T-helper 17 cell (primary cell): Measurements from ENCODE around the gene RIN3. TPM values are rescaled to one million over a fixed set of nuclear protein-coding genes. Genes with fewer than 3 reads are reported as not detected.
A peak's percentile ranks its signal among the peaks of the same experiment; 100 is the strongest.
"Not testable (repeated sequence)": the region's sequence is repeated elsewhere in the genome, so short reads cannot be mapped to it uniquely, and the experiment has no call there.

Source experiments
- ATAC-seq: fragments of 150-1000 bp; cut with Tn5 transposase; 2 replicates; pipeline ENCODE4 v1.10.0; 2021; ENCODE audit warnings: mild to moderate bottlenecking, moderate library complexity
- DNase-seq, 3 donors: peaks; one replicate each; pipeline versions ENCODE4 v3.0.0 to v3.0.0-alpha.2; 2020 to 2021
- H3K9me3 ChIP-seq: one replicate; pipeline ENCODE4 v1.7.0; 2013; ENCODE audit warnings: low read length, mild to moderate bottlenecking; ENCODE audit not compliant: control insufficient read depth, poor library complexity, severe bottlenecking
- H3K27ac Mint-ChIP-seq: one replicate; pipeline ENCODE4 v1.8.0; 2022; ENCODE audit warnings: mild to moderate bottlenecking, moderate library complexity, mixed read lengths
- H3K27me3 Mint-ChIP-seq: one replicate; pipeline ENCODE4 v1.8.0; 2022; ENCODE audit warnings: mixed read lengths
- H3K36me3 Mint-ChIP-seq: one replicate; pipeline ENCODE4 v1.8.0; 2022; ENCODE audit warnings: low read depth, mixed read lengths
- H3K4me1 Mint-ChIP-seq: one replicate; pipeline ENCODE4 v1.8.0; 2022; ENCODE audit warnings: mild to moderate bottlenecking, mixed read lengths
- H3K4me3 Mint-ChIP-seq: one replicate; pipeline ENCODE4 v1.8.0; 2022; ENCODE audit warnings: mild to moderate bottlenecking, moderate library complexity, mixed read lengths
- total RNA-seq, 4 donors: library from RNA in 2 of 4; stranded (reverse) in 2 of 4; gene quantifications; one replicate each; pipeline ENCODE4 v1.2.3 and lab custom pipeline; 2022 to 2026

RIN3 gene
- total RNA-seq, 2 donors from 2014 or later, result 49.3 to 70.0 TPM

- ATAC-seq, result no peak
- no peaks in the 10 kb centered on the region for H3K9me3 ChIP-seq
- no peak for DNase-seq
- Mint-ChIP-seq H3K27ac (peak overlapping the region; percentile 87), H3K4me3 (peak overlapping the region; percentile 63), H3K36me3 (no peaks in the 10 kb centered on the region), H3K27me3 (no peaks in the 10 kb centered on the region), H3K4me1 (peaks cover 23% of the 10 kb centered on the region)
These were observed 21.5 kb downstream of the RIN3 start for GRCh38 chr14:92534932-92535643.

GRCh38 chr14:92536231-92536630, 22.6 kb downstream of the RIN3 start:
- not testable (repeated sequence) for H3K36me3 Mint-ChIP-seq, ATAC-seq, H3K9me3 ChIP-seq, DNase-seq, H3K27ac Mint-ChIP-seq, H3K27me3 Mint-ChIP-seq, H3K4me3 Mint-ChIP-seq
- H3K4me1 Mint-ChIP-seq, result peaks cover 22% of the 10 kb centered on the region

- peaks cover 18% of the 10 kb centered on the region for H3K4me1 Mint-ChIP-seq
- no peaks in the 10 kb centered on the region for H3K36me3 Mint-ChIP-seq
- DNase-seq, result no peak
- no peaks in the 10 kb centered on the region for H3K9me3 ChIP-seq
- H3K27me3 Mint-ChIP-seq, result no peaks in the 10 kb centered on the region
- no peak overlapping the region for H3K4me3 Mint-ChIP-seq
- ATAC-seq, result no peak
- no peak overlapping the region for H3K27ac Mint-ChIP-seq
These were observed 24.9 kb downstream of the RIN3 start for GRCh38 chr14:92538412-92538985.

- ATAC-seq, result no peak
These were observed 25.8 kb downstream of the RIN3 start for GRCh38 chr14:92539419-92539818.

GRCh38 chr14:92539875-92540274, 26.3 kb downstream of the RIN3 start:
- ATAC-seq (no peak), DNase-seq (no peak)
- no peaks in the 10 kb centered on the region for H3K9me3 ChIP-seq
- Mint-ChIP-seq H3K4me3 (no peak overlapping the region), H3K27ac (no peak overlapping the region), H3K4me1 (peaks cover 15% of the 10 kb centered on the region), H3K27me3 (no peaks in the 10 kb centered on the region), H3K36me3 (no peaks in the 10 kb centered on the region)

More at GRCh38 chr14:92539419-92539818, 25.8 kb downstream of the RIN3 start:
- Mint-ChIP-seq H3K27me3 (no peaks in the 10 kb centered on the region), H3K4me1 (peaks cover 16% of the 10 kb centered on the region), H3K36me3 (no peaks in the 10 kb centered on the region), H3K4me3 (no peak overlapping the region), H3K27ac (no peak overlapping the region)
- DNase-seq, result no peak
- no peaks in the 10 kb centered on the region for H3K9me3 ChIP-seq

- Mint-ChIP-seq H3K27ac (no peak overlapping the region), H3K4me1 (peaks cover 9% of the 10 kb centered on the region), H3K4me3 (no peak overlapping the region), H3K36me3 (no peaks in the 10 kb centered on the region), H3K27me3 (no peaks in the 10 kb centered on the region)
- ATAC-seq (no peak), DNase-seq (no peak)
- no peaks in the 10 kb centered on the region for H3K9me3 ChIP-seq
These were observed 27.0 kb downstream of the RIN3 start for GRCh38 chr14:92540472-92541048.

GRCh38 chr14:92542766-92543554, 29.4 kb downstream of the RIN3 start:
- no peak for ATAC-seq
- H3K27ac Mint-ChIP-seq, result no peak overlapping the region
- no peaks in the 10 kb centered on the region for H3K27me3 Mint-ChIP-seq
- no peak for DNase-seq
- no peaks in the 10 kb centered on the region for H3K9me3 ChIP-seq
- peaks cover 4% of the 10 kb centered on the region for H3K4me1 Mint-ChIP-seq
- no peaks in the 10 kb centered on the region for H3K36me3 Mint-ChIP-seq
- H3K4me3 Mint-ChIP-seq, result no peak overlapping the region

GRCh38 chr14:92544051-92544720, 30.6 kb downstream of the RIN3 start:
- DNase-seq (no peak), ATAC-seq (no peak)
- peaks cover 1% of the 10 kb centered on the region for H3K4me1 Mint-ChIP-seq
- no peaks in the 10 kb centered on the region for H3K36me3 Mint-ChIP-seq
- H3K9me3 ChIP-seq, result no peaks in the 10 kb centered on the region
- H3K27ac Mint-ChIP-seq, result no peak overlapping the region
- no peaks in the 10 kb centered on the region for H3K27me3 Mint-ChIP-seq
- H3K4me3 Mint-ChIP-seq, result no peak overlapping the region

GRCh38 chr14:92546347-92547053, 32.9 kb downstream of the RIN3 start:
- ATAC-seq (no peak), DNase-seq (no peak)
- peak overlapping the region; percentile 7 for H3K4me3 Mint-ChIP-seq
- H3K4me1 Mint-ChIP-seq, result peaks cover 9% of the 10 kb centered on the region
- H3K27me3 Mint-ChIP-seq, result no peaks in the 10 kb centered on the region
- no peaks in the 10 kb centered on the region for H3K36me3 Mint-ChIP-seq
- peak overlapping the region; percentile 70 for H3K27ac Mint-ChIP-seq
- H3K9me3 ChIP-seq, result no peaks in the 10 kb centered on the region

GRCh38 chr14:92549105-92549858, 35.7 kb downstream of the RIN3 start:
- DNase-seq, result no peak

GRCh38 chr14:92549859-92550230, 36.3 kb downstream of the RIN3 start:
- H3K4me3 Mint-ChIP-seq, result no peak overlapping the region
- peaks cover 5% of the 10 kb centered on the region for H3K27me3 Mint-ChIP-seq
- no peaks in the 10 kb centered on the region for H3K9me3 ChIP-seq
- no peak for DNase-seq
- H3K27ac Mint-ChIP-seq, result peak overlapping the region; percentile 53
- H3K36me3 Mint-ChIP-seq, result peaks cover 2% of the 10 kb centered on the region
- H3K4me1 Mint-ChIP-seq, result peaks cover 19% of the 10 kb centered on the region
- ATAC-seq, result no peak

More at GRCh38 chr14:92549105-92549858, 35.7 kb downstream of the RIN3 start:
- Mint-ChIP-seq H3K4me1 (peaks cover 19% of the 10 kb centered on the region), H3K27ac (peak overlapping the region; percentile 53), H3K27me3 (peaks cover 5% of the 10 kb centered on the region), H3K4me3 (no peak overlapping the region), H3K36me3 (peaks cover 2% of the 10 kb centered on the region)
- no peak for ATAC-seq
- no peaks in the 10 kb centered on the region for H3K9me3 ChIP-seq
